ENCODE results near the gene FBRSL1.

- TF ChIP-seq POLR2A (IDR thresholded peaks at IDR 0.05) = no peak
- no peak for TF ChIP-seq CTCF (IDR thresholded peaks at IDR 0.05)
- TF ChIP-seq POLR2AphosphoS5 (IDR thresholded peaks at IDR 0.05) = no peak
These were observed 59.1 kb downstream of the FBRSL1 start for GRCh38 chr12:132549059-132549458.

Data from sigmoid colon (tissue), 4 donors.